Renal pelvis (tissue), 4 donors: Measurements from ENCODE around the gene SAMD14. TPM values are rescaled to one million over a fixed set of nuclear protein-coding genes. Genes with fewer than 3 reads are reported as not detected.
"Not testable (repeated sequence)": the region's sequence is repeated elsewhere in the genome, so short reads cannot be mapped to it uniquely, and the experiment has no call there.

Experiments used
- DNase-seq: peaks from one replicate; pipeline ENCODE4 v3.0.0-alpha.2; 2013
- polyA plus RNA-seq, 3 donors: library from polyadenylated mRNA; unstranded; fragments of 120-200 nt; gene quantifications; one replicate each; pipeline ENCODE4 v1.2.1, GENCODE V29; 2013; ENCODE audit not compliant: insufficient read length in 3 of 3

Gene SAMD14
- polyA plus RNA-seq, 3 donors = 14.8 to 18.7 (median 17.9) TPM

- DNase-seq = no peak
These were observed 50.4 kb downstream of the SAMD14 start for GRCh38 chr17:50079334-50080095.

DNA sequence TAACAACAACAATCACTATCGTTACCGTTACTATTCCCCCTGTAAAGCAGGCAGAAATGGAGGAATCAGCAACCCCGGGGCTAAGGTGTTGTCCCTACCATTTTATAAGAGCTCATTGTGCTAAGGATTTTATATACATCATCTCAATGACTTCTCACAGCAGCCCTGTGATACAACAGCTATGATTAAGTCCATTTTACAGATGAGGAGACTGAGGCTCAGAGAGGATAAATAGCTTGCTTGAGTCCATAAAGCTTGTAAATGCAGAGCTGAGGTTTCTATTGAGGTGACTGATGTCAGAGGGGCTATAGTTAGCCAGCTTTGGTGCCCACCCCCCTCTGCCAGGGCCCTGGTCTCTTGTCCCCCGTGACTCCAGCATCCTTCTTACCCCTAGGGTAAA is 51.5 kb downstream of the SAMD14 start:
- DNase-seq = no peak

- no peak for DNase-seq
These were observed 53.2 kb downstream of the SAMD14 start for GRCh38 chr17:50076591-50077235.

- DNase-seq = no peak
These were observed 53.8 kb downstream of the SAMD14 start for GRCh38 chr17:50076221-50076590.

DNA sequence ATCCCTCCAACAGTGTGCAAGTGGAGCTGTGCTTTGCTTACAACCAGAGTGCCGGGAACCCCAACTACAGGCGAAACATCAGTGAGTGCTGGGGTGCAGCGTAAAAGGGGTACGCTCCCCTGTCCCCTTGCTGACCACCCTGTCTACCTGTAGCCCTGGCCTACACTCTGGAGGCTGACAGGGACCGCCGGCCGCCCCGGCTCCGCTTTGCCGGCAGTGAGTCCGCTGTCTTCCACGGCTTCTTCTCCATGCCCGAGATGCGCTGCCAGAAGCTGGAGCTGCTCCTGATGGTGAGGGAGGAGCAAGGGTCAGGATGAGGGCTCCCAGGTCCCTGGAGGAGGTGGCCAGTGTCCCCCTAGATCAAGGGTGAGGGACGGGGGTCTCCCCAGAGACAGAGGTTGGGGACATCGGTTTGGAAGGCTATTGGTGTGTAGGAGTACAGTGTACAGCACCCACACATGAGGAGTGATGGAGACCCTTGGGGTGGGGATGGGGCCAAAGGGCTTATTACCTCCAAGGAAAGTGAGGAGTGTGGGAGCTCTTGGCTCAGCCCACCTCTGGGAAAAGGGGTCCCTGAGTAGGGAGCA is 54.4 kb downstream of the SAMD14 start:
- no peak for DNase-seq

DNA sequence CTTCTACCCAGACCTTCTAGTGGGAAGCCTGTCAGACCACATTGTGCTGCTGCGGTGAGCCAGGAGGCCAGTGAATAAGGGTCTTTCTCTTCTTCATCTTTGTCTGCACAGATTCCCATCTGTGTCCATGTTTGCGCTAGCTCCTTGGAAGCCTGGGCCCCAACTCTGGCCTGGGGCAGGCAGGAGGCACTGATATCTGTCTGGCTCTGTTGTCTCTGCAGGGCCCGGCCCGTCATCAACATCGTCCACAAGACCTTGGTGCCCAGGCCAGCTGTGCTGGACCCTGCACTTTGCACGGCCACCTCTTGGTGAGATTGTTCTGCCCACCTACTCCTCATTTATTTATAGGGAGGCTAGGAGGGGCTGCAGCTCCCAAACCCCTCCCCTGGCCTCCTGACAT is 55.7 kb downstream of the SAMD14 start:
- no peak for DNase-seq

DNA sequence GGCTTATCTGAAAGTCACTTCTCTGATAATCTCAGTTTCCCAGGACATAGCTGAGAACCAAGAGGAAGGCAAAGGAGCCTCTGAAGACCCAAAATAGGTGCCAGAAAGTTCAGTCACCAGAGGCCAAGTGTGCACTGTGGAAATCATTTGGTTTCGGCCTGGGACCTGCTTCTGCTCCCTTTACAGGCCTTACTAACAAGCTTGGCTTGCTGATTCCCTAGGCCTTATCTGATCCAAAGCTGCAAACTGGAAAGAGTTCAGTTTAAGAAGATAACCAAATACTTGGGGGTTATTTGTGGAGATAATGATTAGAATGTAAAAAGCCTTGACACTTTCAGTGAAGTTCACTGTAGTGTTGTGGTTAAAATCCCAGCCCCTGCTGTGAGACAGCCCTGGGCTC is 57.0 kb downstream of the SAMD14 start:
- DNase-seq = no peak

DNA sequence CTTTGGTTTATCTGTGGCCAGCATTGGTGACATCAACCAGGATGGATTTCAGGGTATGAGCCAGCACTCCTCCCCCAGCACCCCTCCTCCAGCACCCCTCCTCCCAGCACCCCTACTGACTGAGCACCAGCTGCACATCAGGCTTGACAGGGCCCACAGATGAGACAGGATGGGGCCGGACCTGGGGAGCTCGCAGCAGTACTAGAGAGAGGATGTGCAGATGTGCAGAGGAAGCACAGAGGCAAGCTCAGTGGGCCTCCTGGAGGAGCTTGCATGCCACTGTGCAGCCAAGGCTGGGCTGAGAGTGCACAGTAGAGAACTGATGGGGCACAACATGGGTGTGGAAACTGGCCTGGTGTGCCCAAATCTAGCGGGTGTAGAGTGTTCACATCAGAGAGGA is 57.8 kb downstream of the SAMD14 start:
- no peak for DNase-seq

- no peak for DNase-seq
These were observed 58.3 kb downstream of the SAMD14 start for GRCh38 chr17:50071692-50072091.

DNA sequence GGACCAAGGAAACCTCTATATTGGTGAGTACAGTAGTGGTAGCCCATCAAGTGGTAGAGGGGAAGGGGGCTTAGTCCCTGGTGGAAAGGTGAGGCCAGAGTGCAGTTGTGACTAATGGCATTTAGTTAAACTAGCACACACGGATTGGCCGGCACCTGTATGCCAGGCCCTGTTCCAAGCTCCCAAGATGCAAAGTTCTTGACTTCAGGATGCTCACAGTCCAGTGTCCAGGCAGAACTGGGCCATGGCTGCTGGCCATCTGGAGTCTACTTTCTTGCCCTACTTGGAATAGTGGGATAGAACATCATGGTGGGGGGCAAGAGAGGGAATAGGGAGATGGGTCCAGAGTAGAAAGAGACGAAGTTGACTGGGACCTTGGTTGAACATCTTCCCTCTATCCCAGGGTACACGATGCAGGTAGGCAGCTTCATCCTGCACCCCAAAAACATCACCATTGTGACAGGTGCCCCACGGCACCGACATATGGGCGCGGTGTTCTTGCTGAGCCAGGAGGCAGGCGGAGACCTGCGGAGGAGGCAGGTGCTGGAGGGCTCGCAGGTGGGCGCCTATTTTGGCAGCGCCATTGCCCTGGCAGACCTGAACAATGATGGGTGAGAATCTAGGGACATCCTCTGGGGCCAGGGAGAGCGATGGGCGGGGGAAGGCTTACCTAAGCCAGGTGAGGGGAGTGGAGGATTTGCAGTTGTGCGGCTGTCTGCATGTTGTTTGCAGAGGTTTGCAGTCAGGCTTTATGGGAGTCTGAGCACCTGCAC is 58.9 kb downstream of the SAMD14 start:
- DNase-seq = no peak

DNA sequence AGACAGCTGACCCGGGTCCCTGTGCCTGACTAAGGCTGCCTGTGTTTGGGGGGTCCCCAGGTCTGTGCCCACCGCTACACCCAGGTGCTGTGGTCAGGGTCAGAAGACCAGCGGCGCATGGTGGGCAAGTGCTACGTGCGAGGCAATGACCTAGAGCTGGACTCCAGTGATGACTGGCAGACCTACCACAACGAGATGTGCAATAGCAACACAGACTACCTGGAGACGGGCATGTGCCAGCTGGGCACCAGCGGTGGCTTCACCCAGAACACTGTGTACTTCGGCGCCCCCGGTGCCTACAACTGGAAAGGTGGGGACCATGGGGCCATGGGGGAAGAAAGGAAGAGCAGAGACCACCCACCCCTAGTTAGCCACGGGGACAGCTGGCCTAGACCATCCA is 62.0 kb downstream of the SAMD14 start:
- no peak for DNase-seq

- DNase-seq = no peak
These were observed 63.0 kb downstream of the SAMD14 start for GRCh38 chr17:50066995-50067394.

DNA sequence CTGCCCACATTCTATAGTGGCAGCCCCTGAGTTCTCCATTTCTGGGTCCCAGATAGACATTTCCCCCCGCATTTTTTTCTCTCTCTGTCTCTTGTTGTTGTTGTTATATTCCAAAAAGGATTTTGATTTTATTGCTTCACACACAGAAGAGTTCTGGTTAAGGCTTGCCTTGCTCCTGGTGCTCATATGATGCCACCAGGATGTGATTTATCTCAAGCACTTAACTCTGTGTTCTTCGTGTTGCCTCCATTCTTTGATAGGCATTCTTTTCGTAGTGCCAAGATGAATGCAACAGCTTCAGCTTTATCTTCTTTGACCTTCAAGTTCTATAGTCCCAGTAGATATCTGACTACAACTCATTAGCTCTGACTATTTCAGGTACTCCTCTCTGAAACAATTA is 64.9 kb downstream of the SAMD14 start:
- DNase-seq = no peak

DNA sequence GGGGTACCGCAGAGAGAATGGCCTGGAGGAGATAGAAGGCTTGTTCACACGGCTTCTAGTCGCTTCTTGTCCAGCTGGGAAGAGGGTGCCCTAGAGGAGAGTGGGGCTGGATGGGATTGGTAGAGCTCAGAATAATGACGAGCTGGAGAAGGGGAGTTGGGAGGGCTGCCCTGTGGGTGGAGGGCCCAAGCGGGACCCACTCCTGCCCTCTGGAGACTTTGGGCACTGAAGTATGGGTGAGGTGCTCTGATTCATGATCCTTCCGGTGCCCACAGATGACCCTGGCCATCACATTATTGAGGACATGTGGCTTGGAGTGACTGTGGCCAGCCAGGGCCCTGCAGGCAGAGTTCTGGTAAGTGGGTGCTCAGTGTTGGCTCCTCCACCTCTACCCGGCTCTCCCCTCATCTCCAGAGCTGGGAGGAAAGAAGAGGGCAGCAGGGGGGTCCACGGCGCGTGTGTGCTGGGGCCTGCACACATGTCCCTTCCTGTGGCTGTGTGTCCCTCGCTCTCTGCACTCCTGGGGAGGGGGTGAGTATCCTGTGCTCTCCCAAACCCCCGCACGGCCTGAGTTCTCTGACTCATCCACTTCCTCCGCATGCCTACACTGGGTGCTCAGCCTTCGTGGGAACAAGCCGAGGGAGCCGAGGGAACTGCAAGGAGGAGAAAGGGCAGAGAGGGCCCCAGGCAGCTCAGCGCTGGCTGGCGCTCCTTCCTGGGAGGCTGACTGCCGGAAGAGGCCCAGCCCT is 65.5 kb downstream of the SAMD14 start:
- no peak for DNase-seq

GRCh38 chr17:50063561-50064252 is 66.3 kb downstream of the SAMD14 start:
- no peak for DNase-seq

GRCh38 chr17:50062293-50063243 is 67.4 kb downstream of the SAMD14 start:
- DNase-seq = no peak

- DNase-seq = not testable (repeated sequence)
These were observed 68.3 kb downstream of the SAMD14 start for GRCh38 chr17:50061713-50062045.

GRCh38 chr17:50060951-50061712 is 68.8 kb downstream of the SAMD14 start:
- peak; percentile 62 for DNase-seq
